ENCODE measurements around the gene IARS2. TPM values are rescaled to one million over a fixed set of nuclear protein-coding genes. Genes with fewer than 3 reads are reported as not detected.
"Not testable (repeated sequence)": the region's sequence is repeated elsewhere in the genome, so short reads cannot be mapped to it uniquely, and the experiment has no call there.

IARS2 gene
- total RNA-seq, 4 donors from 2014 or later, result 54.8 to 87.7 (median 75.4) TPM

DNA sequence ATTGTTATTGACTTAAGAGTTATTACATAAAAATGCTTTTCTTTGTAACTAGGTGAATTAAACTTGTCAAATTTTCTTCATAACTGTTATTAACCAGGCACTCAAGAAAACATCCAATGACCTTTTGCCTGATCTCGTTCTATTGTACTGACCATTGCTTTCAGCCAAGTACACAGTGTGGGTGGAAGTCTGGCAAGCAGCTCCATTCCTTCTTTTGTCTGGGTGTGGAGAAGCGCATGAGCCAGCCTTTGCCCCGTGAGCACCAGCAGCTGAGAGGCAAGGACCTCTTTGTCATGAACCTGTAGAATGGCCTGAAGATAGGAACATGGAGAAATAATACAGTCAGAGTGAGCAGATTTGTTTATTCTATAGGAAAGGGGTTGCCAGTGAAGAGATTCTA, 57.5 kb downstream of the IARS2 start:
- Histone ChIP-seq H3K4me3 (no peak overlapping the region), H3K36me3 (peaks cover 10 to 69% (median 37%) of the 10 kb centered on the region in 4 donors), H3K27me3 (no peaks in the 10 kb centered on the region), H3K27ac (replicated peaks in 1 of 4) (peak overlapping the region in 3 of 4 donors; percentile 1 to 32 (median 12)), H3K4me1 (peaks cover 17 to 51% (median 43%) of the 10 kb centered on the region in 4 donors), H3K9me3 (no peaks in the 10 kb centered on the region)
- intact Hi-C loops (cut with DNase I), result no loop called here
- TF ChIP-seq POLR2A (IDR thresholded peaks at IDR 0.05; ENCODE audit: low read depth) (no peak), POLR2AphosphoS5 (IDR thresholded peaks at IDR 0.05) (peak in 1 of 2 donors; percentile 46), EP300 (IDR thresholded peaks at IDR 0.05) (no peak)
- TF ChIP-seq, protein P1, sequence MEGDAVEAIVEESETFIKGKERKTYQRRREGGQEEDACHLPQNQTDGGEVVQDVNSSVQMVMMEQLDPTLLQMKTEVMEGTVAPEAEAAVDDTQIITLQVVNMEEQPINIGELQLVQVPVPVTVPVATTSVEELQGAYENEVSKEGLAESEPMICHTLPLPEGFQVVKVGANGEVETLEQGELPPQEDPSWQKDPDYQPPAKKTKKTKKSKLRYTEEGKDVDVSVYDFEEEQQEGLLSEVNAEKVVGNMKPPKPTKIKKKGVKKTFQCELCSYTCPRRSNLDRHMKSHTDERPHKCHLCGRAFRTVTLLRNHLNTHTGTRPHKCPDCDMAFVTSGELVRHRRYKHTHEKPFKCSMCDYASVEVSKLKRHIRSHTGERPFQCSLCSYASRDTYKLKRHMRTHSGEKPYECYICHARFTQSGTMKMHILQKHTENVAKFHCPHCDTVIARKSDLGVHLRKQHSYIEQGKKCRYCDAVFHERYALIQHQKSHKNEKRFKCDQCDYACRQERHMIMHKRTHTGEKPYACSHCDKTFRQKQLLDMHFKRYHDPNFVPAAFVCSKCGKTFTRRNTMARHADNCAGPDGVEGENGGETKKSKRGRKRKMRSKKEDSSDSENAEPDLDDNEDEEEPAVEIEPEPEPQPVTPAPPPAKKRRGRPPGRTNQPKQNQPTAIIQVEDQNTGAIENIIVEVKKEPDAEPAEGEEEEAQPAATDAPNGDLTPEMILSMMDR (IDR thresholded peaks at IDR 0.05), result no peak
- no peak for DNase-seq (ENCODE audit: extremely low spot score)
- 35% methylated on average over 3 of the region's 3 CpGs for WGBS

DNA sequence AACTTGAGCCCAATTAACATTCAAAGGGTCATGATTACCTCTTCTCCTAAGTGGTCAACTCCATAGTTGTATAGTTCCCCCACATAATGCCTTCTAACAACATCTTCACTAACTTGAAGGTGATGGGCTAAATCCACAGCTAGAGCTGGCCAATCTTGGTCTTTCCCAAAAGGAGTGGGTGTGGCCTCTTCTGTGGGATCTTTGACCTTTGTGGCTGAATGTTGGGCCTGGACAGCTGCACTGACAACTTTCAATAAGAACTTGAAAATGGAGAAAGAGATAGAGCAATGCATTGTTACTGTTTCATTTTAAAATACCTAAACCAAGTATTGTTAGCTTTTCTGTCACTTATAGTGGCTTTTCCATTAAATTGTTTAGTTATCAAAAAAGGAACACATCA, 59.2 kb downstream of the IARS2 start:
- H3K4me1 ChIP-seq, result peaks cover 17 to 39% (median 30%) of the 10 kb centered on the region in 4 donors

DNA sequence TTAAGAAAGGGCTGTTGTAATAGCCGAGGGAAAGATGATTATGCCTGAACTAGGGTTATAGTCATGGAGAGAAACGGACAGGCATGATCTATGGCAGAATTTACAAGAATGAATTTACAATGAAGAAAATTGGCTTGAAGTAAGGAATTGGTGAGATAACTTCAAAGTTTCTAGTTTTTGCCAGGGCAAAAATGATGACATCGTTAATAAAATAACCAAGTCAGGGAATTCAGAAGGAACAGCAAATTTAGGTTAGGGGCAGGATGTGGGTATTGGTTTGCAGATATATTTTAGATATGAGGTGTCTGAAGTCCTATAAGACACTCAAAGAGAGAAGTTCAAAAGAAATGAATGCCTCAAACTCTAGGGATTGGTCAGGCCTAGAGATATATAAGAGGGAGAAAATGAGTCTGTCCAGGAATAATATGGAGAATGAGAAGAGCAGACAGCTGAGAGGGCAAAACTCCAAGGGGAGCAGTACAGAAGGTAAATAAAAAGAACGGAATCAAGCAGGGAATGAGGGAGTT, 62.8 kb downstream of the IARS2 start:
- Histone ChIP-seq H3K4me3 (no peak overlapping the region), H3K9me3 (no peaks in the 10 kb centered on the region), H3K27me3 (no peaks in the 10 kb centered on the region), H3K4me1 (peaks cover 4 to 7% (median 5%) of the 10 kb centered on the region in 4 donors), H3K27ac (replicated peaks in 1 of 4) (no peak overlapping the region), H3K36me3 (peaks cover 27 to 94% (median 68%) of the 10 kb centered on the region in 4 donors)
- DNase-seq (ENCODE audit: extremely low spot score), result no peak
- no peak for TF ChIP-seq POLR2A (IDR thresholded peaks at IDR 0.05; ENCODE audit: low read depth)
- TF ChIP-seq EP300 (IDR thresholded peaks at IDR 0.05), result no peak
- no peak for TF ChIP-seq POLR2AphosphoS5 (IDR thresholded peaks at IDR 0.05)
- TF ChIP-seq, protein P1 (IDR thresholded peaks at IDR 0.05), result no peak
- 92% methylated on average over 4 of the region's 4 CpGs for WGBS
- intact Hi-C loops (cut with DNase I), result no loop called here

More for the DNA sequence above, 59.2 kb downstream of the IARS2 start:
- H3K27me3 ChIP-seq, result no peaks in the 10 kb centered on the region
- H3K27ac ChIP-seq (replicated peaks in 1 of 4), result no peak overlapping the region
- H3K4me3 ChIP-seq, result no peak overlapping the region
- intact Hi-C loops (cut with DNase I), result no loop called here
- TF ChIP-seq POLR2A (IDR thresholded peaks at IDR 0.05; ENCODE audit: low read depth) (no peak), POLR2AphosphoS5 (IDR thresholded peaks at IDR 0.05) (no peak), EP300 (IDR thresholded peaks at IDR 0.05) (no peak)
- TF ChIP-seq, protein P1 (IDR thresholded peaks at IDR 0.05), result no peak
- H3K36me3 ChIP-seq, result peaks cover 21 to 74% (median 50%) of the 10 kb centered on the region in 4 donors
- H3K9me3 ChIP-seq, result no peaks in the 10 kb centered on the region
- DNase-seq (ENCODE audit: extremely low spot score), result no peak

DNA sequence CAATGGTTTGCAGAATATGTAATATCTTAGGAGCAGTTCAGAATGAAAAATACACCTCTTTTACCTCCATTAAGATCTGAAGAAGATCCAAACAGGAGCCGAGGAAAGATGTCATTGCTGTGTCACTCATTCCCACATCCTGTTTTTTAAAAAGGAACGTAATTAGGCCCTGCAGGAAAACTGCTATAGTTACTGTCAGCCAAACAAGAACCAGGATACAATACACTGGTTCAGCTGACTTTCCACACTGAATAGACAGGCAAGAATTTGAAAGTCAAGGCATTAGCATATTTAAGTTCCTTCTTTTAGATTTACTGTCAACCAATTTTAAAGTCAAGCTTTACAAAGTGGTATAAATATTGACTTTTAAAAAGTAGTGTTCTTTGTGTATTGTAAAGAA, 63.8 kb downstream of the IARS2 start:
- WGBS, result 67% methylated on average over 2 of the region's 2 CpGs
- TF ChIP-seq POLR2AphosphoS5 (IDR thresholded peaks at IDR 0.05) (no peak), EP300 (IDR thresholded peaks at IDR 0.05) (no peak), POLR2A (IDR thresholded peaks at IDR 0.05; ENCODE audit: low read depth) (no peak)
- TF ChIP-seq, protein P1 (IDR thresholded peaks at IDR 0.05), result no peak
- H3K36me3 ChIP-seq, result peaks cover 27 to 89% (median 64%) of the 10 kb centered on the region in 4 donors
- DNase-seq (ENCODE audit: extremely low spot score), result no peak
- H3K4me1 ChIP-seq, result no peaks in the 10 kb centered on the region
- intact Hi-C loops (cut with DNase I), result no loop called here
- no peak overlapping the region for H3K4me3 ChIP-seq
- no peak overlapping the region for H3K27ac ChIP-seq (replicated peaks in 1 of 4)
- H3K9me3 ChIP-seq, result no peaks in the 10 kb centered on the region
- H3K27me3 ChIP-seq, result no peaks in the 10 kb centered on the region

DNA sequence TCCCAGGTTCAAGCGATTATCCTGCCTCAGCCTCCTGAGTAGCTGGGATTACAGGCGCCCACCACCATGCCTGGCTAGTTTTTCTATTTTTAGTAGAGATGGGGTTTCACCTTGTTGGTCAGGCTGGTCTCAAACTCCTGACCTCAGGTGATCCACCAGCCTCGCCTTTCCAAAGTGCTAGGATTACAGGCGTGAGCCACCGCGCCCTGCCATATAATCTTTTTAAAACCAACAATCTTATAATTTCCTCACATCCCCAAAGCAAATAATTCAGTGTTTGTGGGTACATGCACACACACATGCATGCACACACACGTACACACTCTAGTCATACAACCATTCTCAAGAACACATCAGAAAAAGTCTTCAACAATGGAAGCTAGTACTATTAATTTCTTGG, 64.6 kb downstream of the IARS2 start:
- H3K27ac ChIP-seq (replicated peaks in 1 of 4); H3K9me3 ChIP-seq; H3K27me3 ChIP-seq; intact Hi-C loops (cut with DNase I); H3K4me3 ChIP-seq; H3K4me1 ChIP-seq; DNase-seq (ENCODE audit: extremely low spot score): not testable (repeated sequence)
- 95% methylated on average over 7 of the region's 7 CpGs for WGBS
- H3K36me3 ChIP-seq, result peaks cover 27 to 82% (median 60%) of the 10 kb centered on the region in 4 donors
